ENCODE results near the gene MPC1. TPM values are rescaled to one million over a fixed set of nuclear protein-coding genes. Genes with fewer than 3 reads are reported as not detected.

The MPC1 gene
- 35.0 and 41.3 TPM in 2 replicates for total RNA-seq (2014; rRNA removed; shearing (Covaris generic))

GRCh38 chr6:166382933-166383801 lies at the start of gene MPC1:
MPC1 (minus strand) TSS chr6:166382940; CDS start chr6:166382876, 64 bp downstream.
- DNase-seq (ENCODE audit: low spot score): peak; percentile 96

DNA sequence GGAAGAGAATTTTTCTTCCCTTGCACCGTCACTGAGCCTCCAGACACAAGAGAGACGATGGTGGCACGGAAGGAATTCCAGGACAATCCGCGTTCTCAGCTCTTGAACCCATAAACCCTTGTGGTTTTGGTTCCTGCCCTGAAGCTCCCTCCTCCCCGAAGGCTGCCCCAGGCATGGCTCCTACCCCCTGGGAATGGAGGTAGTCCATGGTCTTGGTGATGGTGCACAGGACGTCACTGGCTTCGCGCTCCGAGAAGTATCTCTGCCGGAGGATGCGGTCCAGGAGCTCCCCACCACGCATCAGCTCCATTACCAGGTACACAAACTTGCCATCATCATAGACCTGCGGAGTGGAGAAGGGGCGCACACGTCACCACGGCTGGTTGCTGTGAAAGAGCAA lies 47.5 kb upstream of the MPC1 start:
- DNase-seq (ENCODE audit: low spot score): no peak

DNA sequence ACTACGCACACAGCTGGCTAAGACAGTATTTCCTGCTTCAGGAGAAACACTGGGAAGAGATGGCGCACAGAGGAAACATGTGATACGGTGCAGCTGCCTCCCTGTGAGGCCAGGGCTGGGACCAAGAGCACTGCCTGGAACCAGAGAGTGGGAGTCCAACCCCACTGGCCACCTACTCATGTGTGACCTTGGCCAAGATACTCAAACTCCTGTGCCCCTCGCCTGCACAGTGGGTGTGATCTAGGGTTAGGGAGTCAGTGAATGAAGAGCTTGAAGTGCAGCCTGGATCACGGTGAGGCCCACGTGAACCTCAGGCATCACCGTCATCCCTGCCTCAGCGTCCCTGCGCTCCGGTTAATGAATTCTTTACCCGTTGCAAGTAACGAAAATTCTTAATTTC lies 41.7 kb upstream of the MPC1 start:
- no peak for DNase-seq (ENCODE audit: low spot score)

- DNase-seq (ENCODE audit: low spot score): no peak
Measured at GRCh38 chr6:166423781-166424180, 41.0 kb upstream of the MPC1 start.

DNA sequence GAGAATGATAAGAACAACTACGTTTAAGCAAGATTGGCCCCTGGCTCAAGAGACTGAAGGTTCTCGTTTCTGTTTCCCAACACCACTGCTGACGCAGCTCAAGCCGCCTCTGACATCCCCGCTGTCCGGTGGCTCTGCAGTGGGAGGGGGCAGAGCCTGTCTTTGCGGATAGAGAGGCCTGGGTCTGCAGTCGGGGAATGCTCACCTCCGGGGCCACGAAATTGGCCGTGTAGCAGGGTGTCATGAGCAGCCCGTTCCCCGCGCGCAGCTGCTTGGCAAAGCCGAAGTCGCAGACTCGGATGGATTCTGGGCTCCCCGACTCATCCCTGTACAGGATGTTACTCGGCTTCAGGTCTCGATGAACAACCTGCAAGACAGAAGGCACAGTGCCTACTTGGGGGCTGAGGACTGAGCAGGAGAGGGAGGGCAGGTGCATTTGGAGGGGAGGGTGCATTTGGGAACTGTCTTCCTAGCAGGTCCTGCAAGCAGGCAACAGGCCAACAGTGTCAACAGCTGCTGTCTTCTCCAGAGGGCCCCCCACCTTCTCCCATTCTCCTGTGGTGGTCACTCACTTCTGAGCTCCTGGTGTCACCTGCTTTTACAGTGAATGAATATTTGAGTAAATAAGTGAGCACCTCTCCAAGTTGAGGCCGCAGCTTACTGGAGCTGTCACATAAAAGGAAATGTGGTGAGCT lies 40.5 kb upstream of the MPC1 start:
- DNase-seq (ENCODE audit: low spot score): no peak

DNA sequence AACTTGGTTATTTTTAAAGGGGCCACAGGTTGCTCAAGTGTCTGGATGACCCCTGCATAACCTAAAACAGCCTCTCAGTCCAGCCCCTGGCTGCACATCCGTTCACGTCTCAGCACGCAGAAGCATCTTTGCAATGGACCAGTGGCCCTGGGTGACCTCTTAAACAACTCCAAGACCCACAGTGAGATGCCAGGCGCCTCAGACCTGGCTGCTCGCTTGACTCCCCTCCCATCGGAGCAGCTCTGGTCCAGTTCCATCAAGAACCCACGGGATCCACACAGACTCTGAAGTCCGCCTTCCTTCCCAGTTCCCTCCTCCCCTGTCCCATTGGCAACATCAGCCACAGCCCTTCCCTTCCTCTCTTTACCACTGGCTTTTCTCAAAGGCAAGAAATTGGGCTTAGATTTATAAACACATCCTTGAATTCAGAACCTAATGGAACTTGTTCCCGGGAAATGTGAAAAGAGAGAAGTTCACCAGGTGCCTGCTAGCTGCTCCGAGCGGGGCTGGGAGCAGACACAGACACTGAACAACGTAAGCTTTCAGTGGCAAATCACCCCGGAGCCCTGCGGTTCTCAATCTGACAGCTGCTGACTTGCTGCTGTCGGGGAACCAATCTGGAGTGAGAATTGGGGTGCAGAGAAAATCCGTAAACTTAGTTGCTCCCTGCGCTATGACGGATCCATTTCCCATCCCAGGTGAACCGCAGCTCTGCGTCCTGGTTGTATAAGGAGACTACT lies 39.6 kb upstream of the MPC1 start:
- DNase-seq (ENCODE audit: low spot score): no peak

- peak; percentile 51 for DNase-seq (ENCODE audit: low spot score)
Measured at GRCh38 chr6:166420351-166420750, 37.6 kb upstream of the MPC1 start.

DNA sequence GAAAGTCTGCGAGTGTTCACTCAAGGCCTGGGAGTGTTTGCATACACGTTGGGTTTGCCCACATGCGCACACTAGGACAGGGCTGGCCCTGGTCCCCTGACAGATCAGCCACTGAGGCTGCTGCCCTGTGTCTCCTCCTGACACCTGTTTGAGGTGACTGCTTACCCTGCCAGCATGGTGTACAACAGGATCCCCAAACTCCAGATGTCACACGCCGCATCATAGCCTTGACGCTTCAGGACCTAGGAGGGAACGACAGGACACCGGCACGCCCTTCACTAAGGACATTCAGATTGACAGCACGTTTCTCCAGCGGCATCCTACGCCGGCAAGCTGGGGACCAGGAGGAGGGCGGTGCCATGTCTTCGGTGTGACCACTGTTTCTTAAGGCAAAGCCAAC lies 37.0 kb upstream of the MPC1 start:
- DNase-seq (ENCODE audit: low spot score): no peak

DNA sequence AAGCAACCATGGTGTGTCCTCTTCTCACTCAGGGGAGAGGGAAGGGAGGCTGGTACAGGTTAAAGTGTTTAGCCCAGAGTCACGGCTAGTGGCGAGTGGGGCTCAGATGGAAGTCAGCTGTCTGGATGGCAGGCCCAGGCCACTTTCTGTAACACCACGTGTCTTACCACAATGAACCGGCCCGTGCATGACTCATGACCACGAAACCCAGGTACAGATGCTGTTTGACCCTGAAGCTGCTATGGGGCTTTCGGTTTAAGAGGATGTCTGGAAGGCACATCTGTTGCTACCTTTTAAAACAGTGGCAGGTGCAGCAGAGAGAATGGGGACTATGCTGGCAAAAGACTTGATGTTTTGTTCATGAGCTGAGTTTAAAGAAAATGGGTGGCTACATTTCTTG lies 36.5 kb upstream of the MPC1 start:
- no peak for DNase-seq (ENCODE audit: low spot score)

DNA sequence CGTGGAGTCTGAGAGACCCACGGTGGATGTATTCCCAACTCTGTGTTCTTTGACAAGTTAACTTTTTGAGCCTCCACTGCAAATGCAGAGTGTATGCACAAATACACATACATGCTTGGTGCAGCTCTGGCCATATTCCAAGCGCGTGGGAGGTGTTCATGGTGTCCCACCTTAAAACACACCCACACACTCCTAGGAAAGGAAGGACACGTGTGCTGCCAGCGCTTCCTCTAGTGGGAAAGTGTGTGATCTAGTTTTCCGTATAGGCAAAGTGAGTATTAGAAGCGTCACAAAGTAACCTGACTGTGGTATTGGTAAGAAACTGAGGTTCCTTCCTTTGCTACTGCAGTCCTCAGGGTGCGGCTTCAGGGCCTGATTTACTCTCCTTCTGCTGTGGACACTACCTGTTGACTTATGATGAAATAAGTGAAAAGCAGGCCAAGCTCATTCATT lies 36.0 kb upstream of the MPC1 start:
- no peak for DNase-seq (ENCODE audit: low spot score)

- DNase-seq (ENCODE audit: low spot score): no peak
Measured at GRCh38 chr6:166417285-166417691, 34.5 kb upstream of the MPC1 start.

DNA sequence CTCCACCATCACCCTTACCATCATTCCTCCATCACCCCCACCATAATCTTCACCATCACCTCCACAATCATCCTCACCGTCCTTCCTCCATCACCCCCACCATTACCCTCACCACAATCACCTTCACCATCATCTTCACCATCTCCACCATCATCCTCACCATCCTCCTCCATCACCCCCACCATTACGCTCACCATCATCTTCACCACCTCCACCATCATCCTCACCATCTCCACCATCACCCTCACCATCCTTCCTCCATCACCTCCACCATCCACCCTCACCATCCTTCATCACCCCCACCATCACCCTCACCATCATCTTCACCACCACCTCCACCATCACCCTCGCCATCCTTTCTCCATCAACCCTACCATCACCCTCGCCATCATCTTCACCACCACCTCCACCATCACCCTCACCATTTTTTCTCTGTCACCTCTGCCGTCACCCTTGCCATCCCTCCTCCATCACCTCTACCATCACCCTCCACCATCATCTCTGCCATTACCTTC lies 33.1 kb upstream of the MPC1 start:
- no peak for DNase-seq (ENCODE audit: low spot score)

DNA sequence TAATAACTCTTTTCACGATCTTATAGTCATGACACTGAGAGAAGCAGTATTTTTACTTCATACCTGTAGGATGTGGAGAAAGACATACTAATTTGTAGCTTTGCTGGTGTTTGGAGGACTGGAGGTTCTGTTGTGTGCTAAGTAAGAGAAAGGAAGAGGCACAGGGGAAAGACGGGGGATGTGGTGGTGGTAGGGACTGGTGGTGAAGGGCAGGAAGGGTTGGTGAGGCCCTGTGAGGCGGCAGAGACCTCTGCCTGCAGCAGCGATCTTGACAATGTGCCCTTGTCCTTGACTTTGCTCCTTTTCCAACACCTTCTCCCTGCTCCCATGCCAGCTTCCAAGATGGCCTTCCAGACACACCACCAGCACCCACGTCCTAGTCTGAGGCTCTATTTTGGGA lies 32.6 kb upstream of the MPC1 start:
- DNase-seq (ENCODE audit: low spot score): no peak

- DNase-seq (ENCODE audit: low spot score): no peak
Measured at GRCh38 chr6:166413491-166413951, 30.8 kb upstream of the MPC1 start.

GRCh38 chr6:166412911-166413384 lies 30.2 kb upstream of the MPC1 start:
- no peak for DNase-seq (ENCODE audit: low spot score)

DNA sequence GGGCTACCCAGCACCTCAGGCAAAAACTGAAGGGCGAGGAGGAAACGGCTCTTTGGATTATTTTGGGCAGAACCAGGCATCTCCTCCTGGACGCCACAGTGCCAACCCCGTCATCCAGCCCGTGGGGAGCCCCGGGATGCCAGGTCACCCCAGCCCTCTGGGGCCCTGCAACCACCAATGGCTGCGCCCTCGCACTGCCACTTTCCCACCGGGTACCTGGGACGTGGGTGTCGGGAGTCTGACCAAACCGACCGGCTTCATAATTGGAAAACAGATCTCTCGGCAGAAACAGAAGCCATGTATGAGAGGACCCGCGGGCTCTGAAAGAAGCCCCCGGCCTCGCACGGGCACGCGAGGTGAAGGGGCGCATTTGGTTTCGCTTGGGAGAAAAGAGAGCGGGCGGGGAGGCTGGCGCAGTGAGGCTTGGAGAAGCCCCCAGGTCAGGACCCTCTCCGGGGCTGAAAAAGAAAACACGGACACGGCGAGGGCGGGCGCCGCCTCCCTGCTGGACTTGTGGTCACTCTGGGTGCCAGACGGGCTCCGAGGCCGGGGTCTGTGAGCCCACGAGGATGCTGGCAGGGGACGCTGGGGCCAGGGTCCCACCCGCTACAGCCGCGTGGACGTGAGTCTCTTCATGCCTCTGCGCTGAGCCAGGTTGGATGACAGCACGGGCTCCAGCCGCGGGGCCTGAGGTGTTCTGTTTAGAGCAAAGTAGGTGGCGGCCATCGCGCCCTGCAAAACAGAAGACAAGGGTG lies 29.6 kb upstream of the MPC1 start:
- DNase-seq (ENCODE audit: low spot score): no peak

DNA sequence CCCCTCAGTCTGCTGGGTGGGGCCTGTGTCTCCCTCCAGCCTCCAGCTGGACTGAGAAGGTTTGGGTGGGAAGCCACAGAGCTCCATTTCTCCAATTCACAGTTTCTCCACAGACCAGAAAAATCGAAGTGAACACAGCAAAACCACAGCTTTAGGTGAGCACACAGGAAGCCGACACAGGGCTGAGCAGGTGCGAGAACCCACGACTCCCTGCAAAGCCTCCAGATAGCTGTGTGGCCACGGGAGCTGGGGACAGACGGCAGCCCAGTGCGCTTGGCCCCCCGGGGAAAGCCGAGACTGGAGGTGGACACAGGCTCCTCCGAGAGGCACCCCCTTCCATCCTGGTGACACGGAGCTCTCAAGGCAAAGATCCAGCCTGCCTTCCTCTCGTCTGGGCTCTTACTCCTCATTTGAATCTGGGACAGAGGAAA lies 29.0 kb upstream of the MPC1 start:
- DNase-seq (ENCODE audit: low spot score): no peak

DNA sequence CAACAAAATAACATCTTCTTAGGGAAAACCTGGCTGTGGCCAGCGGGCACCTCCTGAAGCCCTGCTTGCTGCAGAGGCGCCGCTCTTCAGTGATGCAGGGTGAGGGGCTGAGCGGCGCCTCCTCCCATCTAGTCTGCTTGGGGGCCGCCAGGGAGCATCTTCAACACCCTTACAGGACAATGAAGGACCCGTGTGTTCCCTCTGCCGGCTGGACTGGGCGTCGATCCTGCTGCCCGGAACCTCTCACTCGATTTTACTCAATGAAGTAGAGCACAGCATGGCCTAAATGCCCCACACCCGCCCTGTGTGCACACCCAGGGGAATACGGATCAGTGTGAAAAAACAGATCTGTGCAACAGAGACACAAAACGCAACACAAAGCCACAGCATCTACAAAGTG lies 28.5 kb upstream of the MPC1 start:
- no peak for DNase-seq (ENCODE audit: low spot score)

- no peak for DNase-seq (ENCODE audit: low spot score)
Measured at GRCh38 chr6:166410426-166410935, 27.7 kb upstream of the MPC1 start.

GRCh38 chr6:166408936-166409755 lies 26.4 kb upstream of the MPC1 start:
- no peak for DNase-seq (ENCODE audit: low spot score)
